B cell (primary cell): Measurements from ENCODE around the gene GDF7.

Experiments
- CTCF ChIP-seq: fragments of 200-600 bp; IDR thresholded peaks from one replicate; pipeline ENCODE4 v1.8.0; 2022; ENCODE audit warnings: antibody characterized with exemption, mild to moderate bottlenecking
- EZH2 ChIP-seq: IDR thresholded peaks from 2 replicates; pipeline ENCODE4 v1.6.1; 2012; ENCODE audit warnings: borderline replicate concordance, low read depth, mild to moderate bottlenecking, moderate library complexity, low read length; ENCODE audit not compliant: insufficient read depth, poor library complexity, severe bottlenecking

- TF ChIP-seq CTCF (no peak), EZH2 (no peak)
These were observed 19.2 kb upstream of the GDF7 start for GRCh38 chr2:20647738-20648137.
